IMR-90 (cell line): ENCODE data around the gene ENOX1. TPM values are rescaled to one million over a fixed set of nuclear protein-coding genes. Genes with fewer than 3 reads are reported as not detected.
A peak's percentile ranks its signal among the peaks of the same experiment; 100 is the strongest.

Experiments
- ATAC-seq: fragments of 200-7000 bp; cut with Tn5 transposase; 2 replicates; pipeline ENCODE4 v1.9.1; 2020; ENCODE audit warnings: low read depth, mild to moderate bottlenecking, moderate library complexity
- BruUV-seq: library from RNA; stranded (reverse); fragments of 400-500 nt; replicated peaks from 2 replicates; lab custom pipeline; 2021; lab: Mats Ljungman, UMichigan
- CTCF ChIA-PET: fragments of 300-600 bp; formaldehyde crosslinking; extraction: SDS; loops from one replicate; lab custom pipeline; 2021; ENCODE audit warnings: antibody characterized with exemption; lab: Yijun Ruan, JAX
- POLR2A ChIA-PET: fragments of 300-600 bp; sonication (Branson Sonifier 250); formaldehyde crosslinking; loops from one replicate; lab custom pipeline; 2022; ENCODE audit warnings: antibody characterized with exemption; ENCODE audit not compliant: unreplicated experiment; lab: Charles Lee
- DNase-seq: peaks from one replicate; pipeline ENCODE4 v3.0.0; 2013
- H2AFZ ChIP-seq: replicated peaks from 2 replicates; pipeline ENCODE3; 2013; ENCODE audit warnings: low read length, mild to moderate bottlenecking; ENCODE audit not compliant: poor library complexity
- H2AK5ac ChIP-seq: 2 replicates; pipeline ENCODE4 v1.6.1; 2013; ENCODE audit warnings: low read depth, low read length, inconsistent platforms
- H2AK9ac ChIP-seq: replicated peaks from 2 replicates; pipeline ENCODE3; 2013; ENCODE audit warnings: mild to moderate bottlenecking, low read depth, low read length, moderate library complexity; ENCODE audit not compliant: poor library complexity
- H2BK120ac ChIP-seq: 2 replicates; pipeline ENCODE4 v1.6.1; 2013; ENCODE audit warnings: low read depth, low read length, inconsistent platforms
- H2BK15ac ChIP-seq: 3 replicates; pipeline ENCODE4 v1.6.1; 2013; ENCODE audit warnings: low read depth, low read length, inconsistent platforms
- H2BK20ac ChIP-seq: 2 replicates; pipeline ENCODE4 v1.6.1; 2013; ENCODE audit warnings: low read depth, mild to moderate bottlenecking, inconsistent platforms, low read length, moderate library complexity
- H2BK5ac ChIP-seq: 2 replicates; pipeline ENCODE4 v1.6.1; 2013; ENCODE audit warnings: mild to moderate bottlenecking, low read depth, low read length, inconsistent platforms; ENCODE audit not compliant: poor library complexity, severe bottlenecking
- H3K14ac ChIP-seq: replicated peaks from 2 replicates; pipeline ENCODE4 v1.6.1; 2013; ENCODE audit warnings: low read depth, low read length, inconsistent platforms
- H3K18ac ChIP-seq: 2 replicates; pipeline ENCODE4 v1.6.1; 2013; ENCODE audit warnings: low read depth, low read length, control low read depth
- H3K23ac ChIP-seq: 2 replicates; pipeline ENCODE4 v1.6.1; 2013; ENCODE audit warnings: low read depth, low read length, inconsistent platforms
- H3K27ac ChIP-seq: 2 replicates; pipeline ENCODE4 v1.5.1; 2013; ENCODE audit warnings: mild to moderate bottlenecking, control low read depth, low read length; ENCODE audit not compliant: insufficient read depth
- H3K27me3 ChIP-seq: 2 replicates; pipeline ENCODE4 v1.6.1; 2013; ENCODE audit warnings: low read length; ENCODE audit not compliant: control insufficient read depth, insufficient read depth
- H3K36me3 ChIP-seq: 2 replicates; pipeline ENCODE4 v1.6.1; 2013; ENCODE audit warnings: low read length, mixed read lengths; ENCODE audit not compliant: control insufficient read depth, insufficient read depth
- H3K4ac ChIP-seq: 2 replicates; pipeline ENCODE4 v1.6.1; 2013; ENCODE audit warnings: low read depth, low read length, inconsistent platforms
- H3K4me1 ChIP-seq: 2 replicates; pipeline ENCODE4 v1.6.1; 2013; ENCODE audit warnings: low read length, mixed read lengths; ENCODE audit not compliant: control insufficient read depth, insufficient read depth
- H3K4me2 ChIP-seq: 2 replicates; pipeline ENCODE4 v1.6.1; 2013; ENCODE audit warnings: low read depth, mild to moderate bottlenecking, control low read depth, low read length, moderate library complexity
- H3K4me3 ChIP-seq: 2 replicates; pipeline ENCODE4 v1.5.1; 2013; ENCODE audit warnings: low read depth, mild to moderate bottlenecking, control low read depth, low read length, moderate library complexity; ENCODE audit not compliant: insufficient read depth
- H3K56ac ChIP-seq: 2 replicates; pipeline ENCODE4 v1.6.1; 2013; ENCODE audit warnings: low read length, inconsistent platforms; ENCODE audit not compliant: insufficient read depth; ENCODE audit errors: extremely low read depth
- H3K79me1 ChIP-seq, 2 experiments: 2 replicates each; pipeline ENCODE4 v1.6.1; 2013; ENCODE audit warnings: low read length in 2 of 2, inconsistent platforms in 1 of 2, low read depth in 1 of 2
- H3K9ac ChIP-seq: 2 replicates; pipeline ENCODE4 v1.6.1; 2013; ENCODE audit warnings: low read depth, low read length, control low read depth
- H3K9me1 ChIP-seq: 2 replicates; pipeline ENCODE4 v1.6.1; 2013; ENCODE audit warnings: low read length, inconsistent platforms; ENCODE audit not compliant: insufficient read depth
- H3K9me3 ChIP-seq: 2 replicates; pipeline ENCODE4 v1.6.1; 2013; ENCODE audit warnings: low read length; ENCODE audit not compliant: control insufficient read depth, insufficient read depth
- H4K20me1 ChIP-seq: 2 replicates; pipeline ENCODE4 v1.6.1; 2013; ENCODE audit warnings: low read length, inconsistent platforms; ENCODE audit not compliant: insufficient read depth
- H4K5ac ChIP-seq: 2 replicates; pipeline ENCODE4 v1.6.1; 2013; ENCODE audit warnings: mild to moderate bottlenecking, low read depth, low read length, control low read depth
- H4K8ac ChIP-seq, 2 experiments: 2 replicates each; pipeline ENCODE4 v1.6.1; 2013; ENCODE audit warnings: low read depth in 2 of 2, low read length in 2 of 2, control low read depth in 1 of 2, inconsistent platforms in 1 of 2
- H4K91ac ChIP-seq: 2 replicates; pipeline ENCODE4 v1.6.1; 2013; ENCODE audit warnings: low read depth, low read length, inconsistent platforms; ENCODE audit not compliant: insufficient read depth
- MAZ ChIP-seq: IDR thresholded peaks from 2 replicates; pipeline ENCODE4 v1.6.1; 2012; ENCODE audit warnings: low read depth, mild to moderate bottlenecking, low read length, improper control_type of control experiment, moderate library complexity, borderline replicate concordance
- MXI1 ChIP-seq: IDR thresholded peaks from 2 replicates; pipeline ENCODE4 v1.6.1; 2012; ENCODE audit warnings: low read depth, mild to moderate bottlenecking, low read length, moderate library complexity, borderline replicate concordance
- RAD21 ChIP-seq: IDR thresholded peaks from 2 replicates; pipeline ENCODE4 v1.6.1; 2012; ENCODE audit warnings: low read length, improper control_type of control experiment
- RCOR1 ChIP-seq: IDR thresholded peaks from 2 replicates; pipeline ENCODE4 v1.6.1; 2012; ENCODE audit warnings: mild to moderate bottlenecking, low read length, improper control_type of control experiment; ENCODE audit not compliant: insufficient replicate concordance
- RFX5 ChIP-seq: IDR thresholded peaks from 2 replicates; pipeline ENCODE4 v1.8.0; 2012; ENCODE audit warnings: low read depth, mild to moderate bottlenecking, low read length, moderate library complexity
- SMC3 ChIP-seq: fragments of 150-350 bp; IDR thresholded peaks from 2 replicates; pipeline ENCODE4 v1.6.1; 2016; ENCODE audit warnings: low read depth, mild to moderate bottlenecking, antibody characterized with exemption, low read length, moderate library complexity
- WGBS, 2 experiments: methylation state at CpG; one replicate each; pipeline versions ENCODE4 v1.1.5 to v1.1.7; 2013; ENCODE audit warnings: missing lambda C conversion rate in 2 of 2; ENCODE audit not compliant: insufficient read length in 1 of 2; ENCODE audit errors: extremely low coverage in 2 of 2; 5-methylcytosine and 5-hydroxymethylcytosine counted together
- dilution Hi-C: fragments of 300-500 bp; cut with HindIII; formaldehyde crosslinking; loops from one replicate; pipeline ENCODE4 v1.14.3; 2018; ENCODE audit warnings: low sequenced_read_pairs; ENCODE audit not compliant: unreplicated experiment
- in situ Hi-C: fragments of 300-500 bp; cut with MboI; formaldehyde crosslinking; loops from 3 replicates; pipeline ENCODE4 v1.14.3; 2019; ENCODE audit warnings: low sequenced_read_pairs, inconsistent platforms, mixed read lengths
- intact Hi-C: fragments of 100-400 bp; cut with micrococcal nuclease; formaldehyde crosslinking; loops from 2 replicates; pipeline ENCODE4 v1.10.0; 2022
- polyA plus RNA-seq, 3 experiments: library from polyadenylated mRNA; depleted of rRNA; stranded (reverse); fragments of >200 nt; gene quantifications; 2 replicates each; pipeline ENCODE4 v1.2.3, GENCODE V29; 2012; ENCODE audit warnings: low replicate concordance in 1 of 3
- total RNA-seq: library from RNA; depleted of rRNA; stranded (reverse); fragments of >200 nt; gene quantifications from 2 replicates; pipeline ENCODE4 v1.2.3, GENCODE V29; 2012

The ENOX1 gene
- total and polyA plus RNA-seq, 2 of the 4 experiments (the other 2 are of a cell fraction) = 0.99 to 1.3 TPM

DNA sequence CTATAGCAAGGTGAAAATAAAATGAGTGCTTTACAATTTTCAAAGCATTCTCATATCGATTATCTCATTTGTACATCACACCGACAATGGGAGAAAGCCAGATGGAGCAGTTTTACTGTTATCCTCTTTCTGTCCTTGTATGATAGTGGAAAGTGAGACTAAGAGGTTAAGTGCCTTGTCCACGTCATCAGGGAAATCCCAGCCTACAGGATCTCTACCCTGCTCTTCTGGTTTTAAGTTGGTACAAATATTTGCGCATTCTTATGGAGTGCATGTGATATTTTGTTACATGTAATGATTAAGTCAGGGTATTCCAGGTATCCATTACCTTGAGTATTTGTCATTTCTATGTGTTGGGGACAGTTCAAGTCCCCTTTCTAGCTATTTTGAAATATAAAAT, 12.4 kb upstream of the ENOX1 start:
- Histone ChIP-seq H3K4me2 (no peak overlapping the region), H3K27ac (no peak overlapping the region), H2BK5ac (no peak overlapping the region), H3K9me3 (no peaks in the 10 kb centered on the region), H3K9ac (no peak overlapping the region), H2AK5ac (no peak overlapping the region), H3K4ac (no peak overlapping the region), H3K4me1 (no peaks in the 10 kb centered on the region), H3K23ac (no peak overlapping the region), H3K9me1 (no peaks in the 10 kb centered on the region), H3K36me3 (no peaks in the 10 kb centered on the region), H2BK15ac (no peak overlapping the region), H3K18ac (no peak overlapping the region), H4K91ac (no peak overlapping the region), H3K56ac (no peak overlapping the region), H2AFZ (no peak overlapping the region), H3K14ac (no peak overlapping the region), H4K8ac (no peak overlapping the region), H2AK9ac (no peak overlapping the region), H2BK20ac (no peak overlapping the region), H4K5ac (no peak overlapping the region), H3K27me3 (peaks cover 2% of the 10 kb centered on the region; the same call in 1 of the 2 replicates), H3K4me3 (no peak overlapping the region), H2BK120ac (no peak overlapping the region), H4K20me1 (no peaks in the 10 kb centered on the region), H3K79me1 (no peaks in the 10 kb centered on the region)
- DNase-seq (peak; percentile 7), ATAC-seq (no peak)
- ChIA-PET CTCF (no interaction called here), POLR2A (no interaction called here)
- dilution Hi-C loops = no loop called here
- intact Hi-C loops = no loop called here
- TF ChIP-seq SMC3 = no peak
- no peak for TF ChIP-seq RFX5
- no peak for TF ChIP-seq RCOR1
- no peak for TF ChIP-seq MXI1
- TF ChIP-seq MAZ = no peak
- TF ChIP-seq RAD21 = no peak
- no CpG with 5 or more reads among the region's 4 CpGs for WGBS, 2 experiments
- no TSS peak for BruUV-seq
- in situ Hi-C loops = loop anchor here (10.0 to 25.0 kb wide), 3 partner anchors 494 to 1212 kb away; no protein-coding TSS in a partner anchor
